DND-41 (cell line): ENCODE results near the gene LYSET.
"Not testable (repeated sequence)": the region's sequence is repeated elsewhere in the genome, so short reads cannot be mapped to it uniquely, and the experiment has no call there.

Source experiments
- ATAC-seq: fragments of 200-7000 bp; cut with Tn5 transposase; 3 replicates; pipeline ENCODE4 v1.9.1; 2021; ENCODE audit warnings: low read depth; ENCODE audit not compliant: insufficient read depth
- DNase-seq: peaks from one replicate; pipeline ENCODE4 v3.0.0-alpha.2; 2020
- H2AFZ ChIP-seq: 2 replicates; pipeline ENCODE4 v1.6.0; 2012; ENCODE audit warnings: low read depth, low read length
- H3K27ac ChIP-seq: 2 replicates; pipeline ENCODE4 v1.5.1; 2012; ENCODE audit warnings: low read length, inconsistent platforms
- H3K27me3 ChIP-seq: fragments of 200-600 bp; sonication (generic); 2 replicates; pipeline ENCODE4 v1.6.0; 2012; ENCODE audit warnings: low read length, mild to moderate bottlenecking, inconsistent platforms; ENCODE audit not compliant: insufficient read depth, poor library complexity
- H3K36me3 ChIP-seq: 2 replicates; pipeline ENCODE4 v1.5.1; 2012; ENCODE audit warnings: low read length, inconsistent platforms; ENCODE audit not compliant: insufficient read depth
- H3K4me1 ChIP-seq: 2 replicates; pipeline ENCODE4 v1.5.1; 2012; ENCODE audit warnings: mild to moderate bottlenecking, low read length; ENCODE audit not compliant: insufficient read depth
- H3K4me2 ChIP-seq: 2 replicates; pipeline ENCODE4 v1.6.0; 2012; ENCODE audit warnings: mild to moderate bottlenecking, moderate library complexity, low read length, inconsistent platforms; ENCODE audit not compliant: insufficient read depth
- H3K4me3 ChIP-seq, 2 experiments: fragments of 200-600 bp in 1 of 2; shearing (Covaris generic) in 1 of 2; 2 replicates each; pipeline ENCODE4 v1.5.1; 2012 to 2016; ENCODE audit warnings: inconsistent platforms in 2 of 2, low read length in 2 of 2, mild to moderate bottlenecking in 2 of 2, low read depth in 1 of 2, moderate library complexity in 1 of 2
- H3K79me2 ChIP-seq: 2 replicates; pipeline ENCODE4 v1.6.0; 2012; ENCODE audit warnings: low read length, inconsistent platforms; ENCODE audit not compliant: insufficient read depth
- H3K9ac ChIP-seq: 2 replicates; pipeline ENCODE4 v1.6.0; 2012; ENCODE audit warnings: low read depth, mild to moderate bottlenecking, inconsistent platforms, low read length, moderate library complexity
- H3K9me3 ChIP-seq: 2 replicates; pipeline ENCODE4 v1.5.1; 2012; ENCODE audit warnings: low read length, moderate library complexity, mild to moderate bottlenecking, inconsistent platforms; ENCODE audit not compliant: insufficient read depth, severe bottlenecking
- H4K20me1 ChIP-seq: 2 replicates; pipeline ENCODE4 v1.6.0; 2012; ENCODE audit warnings: low read length; ENCODE audit not compliant: insufficient read depth
- CTCF ChIP-seq: IDR thresholded peaks from 2 replicates; pipeline ENCODE4 v1.5.1; 2012; ENCODE audit warnings: borderline replicate concordance, low read length, moderate library complexity, mild to moderate bottlenecking; ENCODE audit not compliant: poor library complexity, severe bottlenecking; ENCODE audit errors: extremely low read depth
- EZH2 ChIP-seq: IDR thresholded peaks from 3 replicates; pipeline ENCODE4 v1.6.1; 2012; ENCODE audit warnings: borderline replicate concordance, low read depth, mild to moderate bottlenecking, moderate library complexity, low read length, inconsistent platforms; ENCODE audit not compliant: severe bottlenecking

Gene LYSET

GRCh38 chr14:93184391-93185348 lies at the start of gene LYSET, which contains the start of gene MOAP1:
Gene LYSET, plus strand, starts transcription at chr14:93185317. Its CDS starts 89 bp downstream, at chr14:93185406.
Gene MOAP1, minus strand, starts transcription at chr14:93184897. Its CDS starts 655 bp downstream, at chr14:93184242.
- Histone ChIP-seq H3K4me3 (peak within 1 kb of the TSS; percentile 85 to 99), H2AFZ (peak within 1 kb of the TSS; percentile 95), H3K27me3 (no peaks in the 10 kb centered on the region)

GRCh38 chr14:93135399-93135798 lies 49.7 kb upstream of the LYSET start:
- Histone ChIP-seq H3K4me1 (peaks cover 5% of the 10 kb centered on the region; the same call in 1 of the 2 replicates), H3K9me3 (no peaks in the 10 kb centered on the region), H3K36me3 (no peaks in the 10 kb centered on the region), H3K9ac (no peak overlapping the region), H3K79me2 (no peaks in the 10 kb centered on the region), H3K4me3 (no peak overlapping the region), H4K20me1 (no peaks in the 10 kb centered on the region), H2AFZ (no peak overlapping the region), H3K4me2 (no peak overlapping the region), H3K27ac (no peak overlapping the region), H3K27me3 (no peaks in the 10 kb centered on the region)
- ATAC-seq (no peak), DNase-seq (no peak)
- no peak for TF ChIP-seq EZH2
- no peak for TF ChIP-seq CTCF

More at GRCh38 chr14:93184391-93185348, at the start of gene LYSET, which contains the start of gene MOAP1:
- peaks cover 32% of the 10 kb centered on the region for H4K20me1 ChIP-seq
- peak within 1 kb of the TSS; percentile 99 for H3K9ac ChIP-seq
- H3K4me1 ChIP-seq, result peaks cover 25% of the 10 kb centered on the region
- DNase-seq (peak; percentile 91), ATAC-seq (peak; percentile 85)
- peaks cover 41% of the 10 kb centered on the region for H3K36me3 ChIP-seq
- H3K4me2 ChIP-seq, result peak within 1 kb of the TSS; percentile 83
- TF ChIP-seq CTCF (peak; percentile 47), EZH2 (no peak)
- H3K79me2 ChIP-seq, result peaks cover 50% of the 10 kb centered on the region
- peak within 1 kb of the TSS; percentile 96 for H3K27ac ChIP-seq
- H3K9me3 ChIP-seq, result no peaks in the 10 kb centered on the region

- Histone ChIP-seq H3K9me3 (no peaks in the 10 kb centered on the region), H3K27me3 (no peaks in the 10 kb centered on the region), H3K27ac (no peak overlapping the region), H3K79me2 (no peaks in the 10 kb centered on the region), H3K4me3 (no peak overlapping the region), H3K36me3 (no peaks in the 10 kb centered on the region), H4K20me1 (no peaks in the 10 kb centered on the region), H2AFZ (no peak overlapping the region), H3K9ac (no peak overlapping the region), H3K4me1 (peaks cover 5% of the 10 kb centered on the region; the same call in 1 of the 2 replicates), H3K4me2 (no peak overlapping the region)
- ATAC-seq (no peak), DNase-seq (no peak)
- TF ChIP-seq EZH2, result no peak
- no peak for TF ChIP-seq CTCF
Measured at GRCh38 chr14:93136009-93136408, 49.1 kb upstream of the LYSET start.

- H2AFZ ChIP-seq, H3K27me3 ChIP-seq, H3K4me2 ChIP-seq, ATAC-seq, H3K9ac ChIP-seq, H3K79me2 ChIP-seq, DNase-seq, H3K27ac ChIP-seq, H4K20me1 ChIP-seq, H3K4me3 ChIP-seq, H3K4me1 ChIP-seq, H3K36me3 ChIP-seq, H3K9me3 ChIP-seq: not testable (repeated sequence)
Measured at GRCh38 chr14:93136508-93136907, 48.6 kb upstream of the LYSET start.
